22Rv1 (cell line): Measurements from ENCODE around the gene PROZ.

ENCODE experiments used
- ZFX ChIP-seq: fragments of 450-650 bp; IDR thresholded peaks from 2 replicates; pipeline ENCODE4 v1.6.1; 2017; ENCODE audit warnings: antibody characterized with exemption, borderline replicate concordance
- TF ChIP-seq, protein P1 (sequence below): fragments of 450-650 bp; IDR thresholded peaks from 2 replicates; pipeline ENCODE4 v1.5.1; 2017; ENCODE audit warnings: mild to moderate bottlenecking

DNA sequence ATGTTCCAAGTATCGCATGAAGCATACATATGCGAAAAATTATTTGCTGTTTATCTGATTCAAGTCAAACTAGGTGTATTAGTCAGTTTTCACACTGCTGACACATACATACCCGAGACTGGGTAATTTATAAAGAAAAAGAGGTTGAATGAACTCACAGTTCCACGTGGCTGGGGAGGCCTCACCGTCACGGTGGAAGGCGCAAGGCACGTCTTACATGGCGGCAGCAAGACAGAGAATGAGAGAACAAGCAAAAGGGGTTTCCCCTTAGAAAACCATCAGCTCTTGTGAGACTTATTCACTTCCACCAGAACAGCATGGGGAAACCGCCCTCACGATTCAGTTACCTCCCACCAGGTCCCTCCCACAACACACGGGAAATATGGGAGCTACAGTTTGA is 13.0 kb upstream of the PROZ start:
- TF ChIP-seq, protein P1, sequence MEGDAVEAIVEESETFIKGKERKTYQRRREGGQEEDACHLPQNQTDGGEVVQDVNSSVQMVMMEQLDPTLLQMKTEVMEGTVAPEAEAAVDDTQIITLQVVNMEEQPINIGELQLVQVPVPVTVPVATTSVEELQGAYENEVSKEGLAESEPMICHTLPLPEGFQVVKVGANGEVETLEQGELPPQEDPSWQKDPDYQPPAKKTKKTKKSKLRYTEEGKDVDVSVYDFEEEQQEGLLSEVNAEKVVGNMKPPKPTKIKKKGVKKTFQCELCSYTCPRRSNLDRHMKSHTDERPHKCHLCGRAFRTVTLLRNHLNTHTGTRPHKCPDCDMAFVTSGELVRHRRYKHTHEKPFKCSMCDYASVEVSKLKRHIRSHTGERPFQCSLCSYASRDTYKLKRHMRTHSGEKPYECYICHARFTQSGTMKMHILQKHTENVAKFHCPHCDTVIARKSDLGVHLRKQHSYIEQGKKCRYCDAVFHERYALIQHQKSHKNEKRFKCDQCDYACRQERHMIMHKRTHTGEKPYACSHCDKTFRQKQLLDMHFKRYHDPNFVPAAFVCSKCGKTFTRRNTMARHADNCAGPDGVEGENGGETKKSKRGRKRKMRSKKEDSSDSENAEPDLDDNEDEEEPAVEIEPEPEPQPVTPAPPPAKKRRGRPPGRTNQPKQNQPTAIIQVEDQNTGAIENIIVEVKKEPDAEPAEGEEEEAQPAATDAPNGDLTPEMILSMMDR = no peak
- TF ChIP-seq ZFX = no peak
